HG03025 (cell line): Measurements from ENCODE around the gene TULP4.
"Not testable (repeated sequence)": the region's sequence is repeated elsewhere in the genome, so short reads cannot be mapped to it uniquely, and the experiment has no call there.

Source experiments
- ATAC-seq: cut with Tn5 transposase; IDR thresholded peaks from one replicate; pipeline ENCODE4 v1.9.1; 2021; ENCODE audit warnings: mild to moderate bottlenecking, moderate library complexity; ENCODE audit not compliant: unreplicated experiment, low FRiP score

TULP4 gene

DNA sequence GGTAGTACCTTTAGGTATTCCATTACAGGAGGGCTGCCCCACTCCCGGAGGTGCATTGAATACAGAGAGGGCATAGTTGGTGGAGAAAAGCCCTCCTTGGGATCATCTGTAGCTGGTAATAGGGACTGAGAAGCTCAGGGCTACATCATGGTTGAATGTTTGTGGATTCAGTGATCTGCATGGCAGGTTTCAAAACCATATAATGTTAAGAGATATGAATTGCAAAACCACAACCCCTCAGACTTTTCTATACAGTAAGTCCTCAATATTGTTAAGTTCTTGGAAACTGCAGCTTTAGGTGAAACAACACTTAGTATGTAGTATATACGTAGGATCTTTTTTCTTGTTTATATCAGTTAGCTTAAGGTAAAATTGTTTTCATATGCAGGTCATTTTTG is 11.3 kb downstream of the TULP4 start:
- ATAC-seq: no peak

DNA sequence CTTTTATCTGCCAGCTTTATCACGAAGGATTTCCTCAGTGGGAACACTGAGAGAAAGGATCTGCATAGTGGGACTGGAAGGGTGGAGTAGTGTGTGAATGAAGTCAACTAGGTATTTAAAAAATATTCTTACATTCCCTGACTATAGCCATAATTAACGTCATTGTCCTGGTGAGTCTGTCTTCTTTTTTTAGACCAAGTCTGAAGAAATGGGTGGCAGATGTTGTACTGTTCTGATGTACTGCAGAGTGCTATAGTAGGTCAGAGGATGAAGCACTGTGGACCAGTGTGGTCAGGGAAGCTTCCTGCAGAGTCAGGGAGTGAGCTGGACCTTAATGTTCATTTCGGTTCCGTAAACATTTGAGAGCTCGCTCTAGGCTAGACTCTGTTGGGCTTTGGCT is 11.9 kb downstream of the TULP4 start:
- ATAC-seq: no peak

DNA sequence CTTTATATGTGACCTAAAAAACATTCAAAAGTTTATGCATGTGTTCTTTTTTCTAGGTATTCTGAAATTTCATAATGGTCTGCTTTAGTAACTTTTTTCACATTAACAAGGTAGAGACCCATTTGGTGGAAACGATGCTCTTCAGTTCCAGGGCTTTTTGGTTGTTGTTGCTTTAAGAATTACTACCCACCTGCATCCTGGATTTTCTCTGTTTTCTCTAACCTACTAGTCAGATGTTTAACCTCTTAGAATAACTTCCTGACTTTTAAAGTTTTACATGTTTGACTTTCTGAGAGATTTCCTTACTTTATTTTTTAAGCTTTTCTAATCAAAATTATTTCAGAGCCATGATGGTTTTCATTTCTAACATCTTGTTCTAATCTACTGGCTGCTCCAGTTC is 14.9 kb downstream of the TULP4 start:
- no peak for ATAC-seq

DNA sequence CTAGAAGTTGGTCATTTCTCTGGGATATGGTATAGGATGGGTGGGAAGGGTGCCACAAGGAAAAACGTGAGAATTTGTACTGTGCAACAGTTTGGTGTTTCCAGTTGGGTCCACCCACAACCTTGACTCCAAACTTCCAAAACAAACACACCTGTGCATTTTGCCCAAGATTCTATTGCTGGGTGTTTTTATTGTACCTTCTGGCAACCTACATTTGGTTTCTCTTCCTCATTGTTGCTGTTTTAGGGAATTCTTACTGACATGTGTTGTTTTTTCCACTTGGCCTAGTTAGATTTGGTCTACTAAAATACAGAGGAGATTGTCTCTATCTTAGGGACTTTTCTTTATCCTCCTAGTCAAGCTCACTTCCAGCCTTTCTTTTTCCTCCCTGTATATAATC is 16.7 kb downstream of the TULP4 start:
- no peak for ATAC-seq

DNA sequence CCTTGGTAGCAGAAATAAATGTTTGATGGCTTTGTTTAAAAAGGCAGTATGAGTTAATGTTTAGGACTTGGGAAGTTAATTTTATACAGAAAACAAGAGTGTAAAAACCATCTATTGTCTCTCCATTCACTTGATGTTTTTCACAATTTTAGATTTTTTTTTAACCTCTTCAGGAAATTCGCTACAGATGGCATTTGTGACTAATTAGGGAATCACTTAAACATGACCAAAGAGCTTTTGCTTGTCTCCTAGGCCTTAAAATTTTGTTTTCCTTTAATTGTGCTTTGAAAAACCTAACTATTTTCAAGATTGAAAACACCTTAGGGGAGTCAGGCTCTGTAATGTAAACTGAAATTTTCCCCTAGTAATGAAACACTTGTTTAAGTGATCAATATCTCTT is 17.3 kb downstream of the TULP4 start:
- ATAC-seq: no peak

DNA sequence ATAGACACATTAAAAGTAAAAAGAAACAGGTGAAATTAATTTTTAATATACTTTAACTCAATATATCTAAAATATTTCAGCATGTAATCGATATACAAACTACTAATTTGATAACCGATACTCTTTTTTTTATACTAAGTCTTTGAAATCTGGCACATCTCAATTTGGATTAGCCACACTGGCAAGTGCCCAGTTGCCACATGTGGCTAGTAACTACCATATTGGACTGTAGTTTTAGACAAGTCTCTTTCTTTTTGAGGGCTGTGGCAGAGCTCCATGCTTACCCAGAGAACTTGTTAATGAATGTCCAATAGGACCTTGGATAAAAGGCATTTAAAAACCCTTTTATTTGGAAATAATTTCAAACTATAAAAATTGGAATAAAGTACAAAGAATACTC is 17.8 kb downstream of the TULP4 start:
- ATAC-seq: no peak

DNA sequence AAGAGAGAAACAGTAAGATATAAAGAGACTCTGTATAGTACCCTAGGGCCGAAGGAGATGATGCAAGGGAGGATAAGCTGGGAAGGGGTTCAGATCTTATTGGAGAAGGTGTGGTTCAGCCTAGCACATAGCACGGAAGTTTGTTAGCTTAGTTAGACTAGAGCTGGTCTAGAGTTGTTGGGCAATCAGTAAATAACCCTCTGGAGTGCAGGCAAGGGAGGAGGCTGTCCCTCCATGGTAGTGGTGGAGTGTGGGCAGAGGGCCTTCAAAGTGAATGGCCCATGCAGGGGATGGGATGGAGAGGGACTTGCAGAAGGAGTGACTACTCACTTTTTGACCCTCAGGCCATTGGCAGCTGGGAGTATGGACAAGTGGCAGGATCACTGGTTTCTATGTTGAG is 20.0 kb downstream of the TULP4 start:
- ATAC-seq: no peak

DNA sequence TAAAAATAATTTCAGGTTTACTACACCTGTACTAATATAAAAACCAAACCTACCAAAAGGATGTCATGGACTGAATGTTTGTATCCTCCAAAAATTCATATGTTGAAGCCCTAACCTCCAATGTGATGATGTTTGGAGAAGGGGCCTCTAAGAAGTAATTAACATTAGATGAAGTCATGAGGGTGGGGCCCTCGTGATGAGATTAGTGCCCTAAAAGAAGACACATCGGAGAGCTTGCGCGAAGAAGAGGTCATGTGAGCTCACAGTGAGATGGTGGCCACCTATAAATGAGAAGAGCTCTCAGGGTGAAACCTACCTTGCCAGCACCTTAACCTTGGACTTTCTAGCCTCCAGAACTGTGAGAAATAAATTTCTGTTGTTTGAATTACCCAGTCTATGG is 20.8 kb downstream of the TULP4 start:
- no peak for ATAC-seq

DNA sequence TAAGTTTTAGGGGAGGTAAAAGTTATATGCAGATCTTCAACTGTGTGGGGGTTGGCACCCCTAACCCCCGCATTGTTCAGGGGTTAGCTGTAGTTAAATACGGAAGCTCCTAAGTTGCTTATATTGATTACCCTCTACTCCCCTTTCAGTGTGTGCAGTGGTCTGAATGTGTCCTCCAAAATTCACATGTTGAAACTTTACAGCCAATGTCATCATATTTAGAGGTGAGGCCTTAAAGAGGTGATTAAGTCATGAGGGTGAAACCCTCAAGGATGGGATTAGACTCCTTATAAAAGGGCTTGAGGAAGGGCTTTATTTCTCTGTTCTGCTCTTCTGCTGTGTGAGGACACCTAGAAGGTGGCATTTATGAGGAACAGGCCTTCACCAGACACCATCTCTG is 22.3 kb downstream of the TULP4 start:
- ATAC-seq: no peak

DNA sequence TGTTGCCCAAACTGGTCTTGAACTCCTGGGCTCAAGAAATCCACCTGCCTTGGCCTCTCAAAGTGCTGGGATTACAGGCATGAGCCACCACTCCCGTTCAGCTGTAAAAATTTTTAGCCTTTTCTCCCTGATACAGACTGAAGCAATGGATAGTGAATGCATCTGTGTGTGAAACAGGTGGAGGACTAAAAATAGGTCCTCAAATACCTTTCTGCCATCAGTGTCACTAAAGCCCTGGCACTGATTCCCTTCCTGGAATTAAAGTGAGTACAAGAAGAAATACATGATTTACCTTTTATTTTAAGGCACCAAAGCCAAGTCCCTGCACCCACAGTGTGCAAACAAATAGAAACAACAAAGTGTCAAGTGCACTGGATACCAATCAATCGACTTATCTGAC is 25.1 kb downstream of the TULP4 start:
- ATAC-seq: no peak

DNA sequence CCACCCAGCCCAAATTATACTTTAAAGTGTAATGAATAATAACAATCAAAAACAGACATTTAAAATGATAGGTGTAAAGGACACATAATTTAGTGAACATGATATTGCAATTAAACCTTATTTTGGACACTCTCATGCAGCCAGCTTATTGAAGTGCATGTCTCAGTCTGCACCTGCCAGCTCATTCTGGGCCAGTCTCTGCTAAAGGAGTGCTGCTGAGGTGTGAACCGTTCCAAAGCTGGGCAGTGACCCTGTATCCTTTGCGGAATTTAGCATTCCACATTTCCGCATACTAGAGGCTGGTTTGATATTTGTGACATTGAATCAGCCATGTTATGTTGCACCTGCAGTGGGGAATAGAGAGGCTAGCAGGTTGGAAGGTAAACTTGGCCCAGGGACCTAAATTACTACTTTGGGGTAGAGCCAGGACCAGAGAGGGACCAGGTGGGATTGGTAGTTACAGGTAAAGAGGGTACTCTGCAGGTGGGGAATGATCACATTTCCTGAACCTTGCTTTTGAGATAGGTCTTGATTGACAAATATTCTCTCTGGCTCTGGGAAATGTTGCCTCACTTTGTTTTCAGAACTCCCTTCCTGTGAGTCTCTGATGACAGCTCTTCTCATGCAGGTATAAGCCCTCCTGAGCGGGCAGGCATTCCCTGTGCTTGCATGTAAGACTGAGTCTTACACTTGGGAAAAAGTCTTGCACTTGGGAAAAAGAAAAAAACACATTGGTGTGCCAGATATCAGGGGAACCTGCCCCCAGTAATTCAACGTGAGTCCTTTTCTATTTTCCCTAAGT is 26.2 kb downstream of the TULP4 start:
- ATAC-seq: no peak

DNA sequence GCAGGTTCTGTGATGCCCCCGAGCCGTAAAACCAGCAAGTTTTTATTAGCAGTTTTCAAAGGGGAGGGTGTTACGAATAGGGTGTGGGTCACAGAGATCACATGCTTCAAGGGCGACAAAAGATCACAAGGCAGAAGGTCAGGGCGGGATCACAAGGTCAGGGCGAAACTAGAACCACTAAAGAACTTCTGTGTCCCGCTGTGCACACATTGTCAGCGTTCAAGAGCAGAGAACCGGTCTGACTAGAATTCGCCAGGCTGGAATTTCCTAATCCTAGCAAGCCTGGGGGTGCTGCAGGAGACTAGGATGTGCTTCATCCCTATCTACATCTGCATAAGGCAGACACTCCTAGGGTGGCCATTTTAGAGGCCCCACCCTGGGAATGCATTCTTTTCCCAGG is 26.9 kb downstream of the TULP4 start:
- ATAC-seq: not testable (repeated sequence)

DNA sequence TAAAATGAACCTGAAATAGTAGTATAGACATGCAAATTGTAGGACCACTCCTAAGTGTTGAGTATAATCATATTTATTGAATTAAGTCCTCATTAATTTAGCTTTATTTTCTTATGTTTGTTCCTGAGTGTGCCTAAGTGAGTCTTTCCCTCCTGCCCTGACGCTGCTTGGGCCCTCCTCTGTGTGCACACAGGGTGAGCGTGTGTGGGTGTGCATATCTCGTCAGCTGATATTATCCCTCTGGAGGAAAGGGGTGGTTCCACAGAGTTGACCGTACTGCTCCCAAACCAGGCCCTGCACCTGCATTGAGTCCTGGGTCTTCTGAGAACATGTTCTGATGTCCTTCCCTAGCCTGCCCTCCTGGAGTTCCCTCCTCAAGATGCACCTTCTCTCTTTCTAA is 28.0 kb downstream of the TULP4 start:
- ATAC-seq: no peak

DNA sequence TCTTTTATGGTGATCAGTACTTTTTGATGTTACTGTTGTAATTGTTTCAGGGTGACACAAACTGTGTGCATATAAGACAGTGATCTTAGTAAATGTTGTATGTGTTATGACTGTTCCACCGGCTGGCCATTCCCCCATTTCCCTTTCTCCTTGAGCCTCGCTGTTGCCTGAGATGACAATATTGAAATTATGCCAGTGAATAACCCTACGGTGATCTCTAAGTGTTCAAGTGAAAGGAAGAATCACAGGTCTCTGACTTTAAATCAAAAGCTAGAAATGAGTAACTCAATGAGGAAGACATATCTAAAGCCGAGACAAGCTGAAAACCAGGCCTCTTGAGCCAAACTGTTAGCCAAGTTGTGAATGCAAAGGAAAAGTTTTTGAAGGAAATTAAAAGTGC is 32.3 kb downstream of the TULP4 start:
- no peak for ATAC-seq

DNA sequence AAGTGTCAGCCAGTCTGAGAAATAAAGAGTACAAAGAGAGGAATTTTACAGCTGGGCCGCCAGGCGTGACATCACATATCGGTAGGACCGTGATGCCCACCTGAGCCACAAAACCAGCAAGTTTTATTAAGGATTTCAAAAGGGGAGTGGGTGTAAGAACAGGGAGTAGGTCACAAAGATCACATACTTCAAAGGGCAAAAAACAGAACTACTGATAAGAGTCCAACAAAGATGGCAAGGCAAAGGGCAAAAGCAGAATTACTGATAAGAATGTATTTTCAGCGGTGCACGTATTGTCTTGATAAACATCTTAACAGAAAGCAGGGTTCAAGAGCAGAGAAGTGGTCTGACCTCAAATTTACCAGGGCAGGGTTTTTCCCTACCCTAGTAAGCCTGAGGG is 33.2 kb downstream of the TULP4 start:
- not testable (repeated sequence) for ATAC-seq

DNA sequence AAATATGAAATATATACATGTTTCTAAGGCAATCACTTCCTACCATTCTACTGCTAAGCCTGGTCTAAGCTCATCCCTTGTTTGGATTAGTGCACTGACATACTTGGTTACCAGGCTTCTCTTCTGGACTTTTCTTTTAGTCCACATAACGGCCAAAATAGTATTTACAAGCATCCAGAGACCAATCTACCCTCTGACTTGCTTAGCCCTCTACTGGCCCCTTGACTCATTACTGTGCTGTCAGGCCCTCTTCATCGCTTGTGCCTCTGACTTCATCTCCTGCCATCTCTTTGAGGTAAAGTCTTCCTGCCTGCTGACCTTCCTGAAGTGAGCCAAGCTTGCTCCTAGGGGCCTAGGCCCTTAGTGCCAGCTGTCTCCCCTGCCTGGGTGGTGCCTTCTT is 35.1 kb downstream of the TULP4 start:
- no peak for ATAC-seq

DNA sequence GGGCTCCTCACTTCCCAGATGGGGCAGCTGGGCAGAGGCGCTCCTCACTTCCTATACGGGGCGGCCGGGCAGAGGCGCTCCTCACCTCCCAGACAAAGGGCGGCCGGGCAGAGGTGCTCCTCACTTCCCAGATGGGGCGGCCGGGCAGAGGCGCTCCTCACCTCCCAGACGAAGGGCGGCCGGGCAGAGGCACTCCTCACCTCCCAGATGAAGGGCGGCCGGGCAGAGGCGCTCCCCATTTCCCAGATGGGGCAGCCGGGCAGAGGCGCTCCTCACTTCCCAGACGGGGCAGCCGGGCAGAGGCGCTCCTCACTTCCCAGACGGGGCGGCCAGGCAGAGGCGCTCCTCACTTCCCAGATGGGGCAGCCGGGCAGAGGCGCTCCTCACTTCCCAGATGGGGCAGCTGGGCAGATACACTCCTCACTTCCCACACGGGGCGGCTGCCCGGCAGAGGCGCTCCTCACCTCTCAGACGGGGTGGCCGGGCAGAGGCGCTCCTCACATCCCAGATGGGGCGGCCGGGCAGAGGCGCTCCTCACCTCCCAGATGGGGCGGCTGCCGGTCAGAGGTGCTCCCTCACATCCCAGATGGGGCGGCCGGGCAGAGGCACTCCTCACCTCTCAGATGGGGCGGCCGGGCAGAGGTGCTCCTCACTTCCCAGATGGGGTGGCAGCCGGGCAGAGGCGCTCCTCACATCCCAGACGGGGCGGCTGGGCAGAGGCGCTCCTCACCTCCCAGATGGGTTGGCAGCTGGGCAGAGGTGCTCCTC is 36.7 kb downstream of the TULP4 start:
- ATAC-seq: not testable (repeated sequence)

DNA sequence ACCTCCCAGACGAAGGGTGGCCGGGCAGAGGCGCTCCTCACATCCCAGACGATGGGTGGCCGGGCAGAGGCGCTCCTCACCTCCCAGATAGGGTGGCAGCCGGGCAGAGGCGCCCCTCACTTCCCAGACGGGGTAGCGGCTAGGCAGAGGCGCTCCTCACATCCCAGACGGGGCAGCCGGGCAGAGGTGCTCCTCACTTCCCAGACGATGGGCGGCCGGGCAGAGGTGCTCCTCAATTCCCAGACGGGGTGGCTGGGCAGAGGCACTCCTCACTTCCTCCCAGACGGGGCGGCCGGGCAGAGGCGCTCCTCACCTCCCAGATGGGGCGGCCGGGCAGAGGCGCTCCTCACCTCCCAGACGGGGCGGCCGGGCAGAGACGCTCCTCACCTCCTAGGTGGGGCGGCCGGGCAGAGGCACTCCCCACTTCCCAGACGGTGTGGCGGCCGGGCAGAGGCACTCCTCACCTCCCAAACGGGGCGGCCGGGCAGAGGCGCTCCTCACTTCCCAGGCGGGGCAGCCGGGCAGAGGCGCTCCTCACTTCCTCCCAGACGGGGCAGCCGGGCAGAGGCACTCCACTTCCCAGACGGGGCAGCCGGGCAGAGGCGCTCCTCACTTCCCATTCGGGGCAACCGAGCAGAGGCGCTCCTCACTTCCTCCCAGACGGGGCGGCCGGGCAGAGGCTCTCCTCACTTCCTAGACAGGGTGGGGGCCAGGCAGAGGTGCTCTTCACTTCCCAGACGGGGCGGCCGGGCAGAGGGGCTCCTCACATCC is 37.4 kb downstream of the TULP4 start:
- ATAC-seq: not testable (repeated sequence)

DNA sequence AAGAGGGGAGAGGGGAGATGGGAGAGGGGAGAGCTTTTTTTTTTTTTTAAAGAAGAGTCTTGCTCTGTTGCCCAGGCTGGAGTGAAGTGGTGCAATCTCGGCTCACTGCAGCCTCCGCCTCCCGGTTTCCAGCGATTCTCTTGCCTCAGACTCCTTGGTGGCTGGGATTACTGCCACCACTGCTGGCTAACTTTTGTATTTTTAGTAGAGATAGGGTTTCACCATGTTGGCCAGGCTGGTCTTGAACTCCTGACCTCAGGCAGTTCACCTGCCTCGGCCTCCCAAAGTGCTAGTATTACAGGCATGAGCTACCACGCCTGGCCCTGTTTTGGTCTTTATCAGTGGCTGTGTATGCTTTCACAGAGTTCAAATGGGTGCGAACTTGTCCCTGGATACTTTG is 38.5 kb downstream of the TULP4 start:
- ATAC-seq: not testable (repeated sequence)

DNA sequence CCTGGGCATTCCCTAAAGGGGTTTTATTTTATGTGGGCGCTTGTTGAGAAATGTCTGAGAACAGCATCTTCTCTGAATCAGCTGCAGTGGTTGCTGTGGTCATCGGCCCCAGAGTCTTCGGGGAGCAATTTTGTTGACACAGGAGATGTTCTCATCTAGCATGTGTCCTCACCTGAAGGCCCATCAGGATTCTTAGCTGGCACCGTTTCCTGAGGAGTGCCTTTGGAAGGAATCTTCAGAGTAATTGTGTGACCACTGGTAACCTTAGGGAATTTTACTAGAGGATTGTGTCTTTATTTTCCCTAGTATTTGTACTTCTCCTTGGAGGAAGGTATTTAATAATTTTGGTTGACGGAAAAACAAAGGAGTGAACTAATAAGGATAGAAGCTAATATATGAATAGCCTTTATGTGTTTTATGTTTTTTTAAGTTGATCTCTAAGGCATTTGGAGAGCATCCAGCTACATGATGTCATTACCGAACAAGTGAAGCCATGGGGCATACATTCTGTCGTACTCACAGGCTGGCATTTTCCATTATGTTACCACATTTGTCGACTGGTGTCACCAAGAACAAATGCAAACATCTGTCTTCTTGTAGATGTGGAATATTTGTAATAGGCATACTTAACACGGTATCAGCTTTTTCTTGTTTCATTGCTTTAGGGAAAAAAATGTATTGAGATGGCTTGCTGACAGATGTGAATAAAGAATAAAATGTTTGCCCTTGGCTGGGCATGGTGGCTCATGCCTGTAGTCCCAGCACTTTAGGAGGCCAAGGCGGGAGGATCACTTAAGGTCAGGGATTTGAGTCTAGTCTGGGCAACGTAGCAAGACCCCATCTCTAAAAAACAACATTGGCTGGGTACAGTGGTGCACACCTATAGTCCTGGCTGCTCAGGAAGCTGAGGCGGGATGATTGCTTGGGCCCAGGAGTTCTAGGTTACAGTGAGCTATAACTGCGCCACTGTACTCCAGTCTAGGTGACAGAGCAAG is 41.9 kb downstream of the TULP4 start:
- no peak for ATAC-seq
